HCT116 (cell line): ENCODE data around the gene RAPGEF2. TPM values are rescaled to one million over a fixed set of nuclear protein-coding genes. Genes with fewer than 3 reads are reported as not detected.

Experiments
- ATAC-seq: fragments of 200-7000 bp; cut with Tn5 transposase; 2 replicates; pipeline ENCODE4 v1.9.1; 2020; ENCODE audit warnings: mild to moderate bottlenecking, moderate library complexity
- BruUV-seq: library from RNA; stranded (reverse); fragments of 400-500 nt; replicated peaks from 2 replicates; lab custom pipeline; 2021; lab: Mats Ljungman, UMichigan
- CTCF ChIA-PET: fragments of 300-600 bp; sonication (Branson Sonifier 250); formaldehyde crosslinking; loops from one replicate; lab custom pipeline; 2021; ENCODE audit warnings: antibody characterized with exemption; lab: Charles Lee
- POLR2A ChIA-PET: fragments of 300-600, 350-600 bp; sonication (Branson Sonifier 250); formaldehyde crosslinking; loops from one replicate; lab custom pipeline; 2021; ENCODE audit warnings: antibody characterized with exemption; lab: Charles Lee
- RAD21 ChIA-PET, 2 experiments: fragments of 300-600 bp; sonication (Branson Sonifier 250); formaldehyde crosslinking; loops; one replicate each; lab custom pipeline; 2023; ENCODE audit warnings: low total read pairs in 2 of 2; ENCODE audit not compliant: uncharacterized antibody in 2 of 2, unreplicated experiment in 2 of 2, low non-redundant PET in 1 of 2; lab: Charles Lee
- DNase-seq: peaks from one replicate; pipeline ENCODE4 v3.0.0-alpha.2; 2010; ENCODE audit warnings: low read depth, low spot score
- H2AFZ ChIP-seq: fragments of 200-600 bp; shearing (Covaris generic), sonication (generic); 2 replicates; pipeline ENCODE4 v1.6.1; 2017; ENCODE audit warnings: low read depth, mixed run types, mixed read lengths, antibody characterized with exemption, low read length; ENCODE audit not compliant: poor library complexity, severe bottlenecking
- H3K27ac ChIP-seq: 2 replicates; pipeline ENCODE4 v1.5.1; 2012; ENCODE audit warnings: low read depth, low read length
- H3K27me3 ChIP-seq: fragments of 200-600 bp; sonication (generic); 2 replicates; pipeline ENCODE4 v1.6.1; 2016; ENCODE audit warnings: mixed run types, low read length, mixed read lengths; ENCODE audit not compliant: insufficient read depth
- H3K36me3 ChIP-seq, 2 experiments: fragments of 200-500 bp in 1 of 2; fragments of 200-600 bp in 1 of 2; sonication (Bioruptor generic) in 1 of 2; sonication (generic) in 1 of 2; 2 replicates each; pipeline versions ENCODE4 v1.5.1 to v1.6.1; 2014 to 2016; ENCODE audit warnings: low read length in 2 of 2, inconsistent platforms in 1 of 2, mixed read lengths in 1 of 2, mixed run types in 1 of 2; ENCODE audit not compliant: insufficient read depth in 2 of 2, control insufficient read depth in 1 of 2
- H3K4me1 ChIP-seq, 2 experiments: fragments of 200-600 bp in 1 of 2; sonication (generic) in 1 of 2; 2 replicates each; pipeline versions ENCODE4 v1.5.1 to v1.6.1; 2012 to 2017; ENCODE audit warnings: low read length in 2 of 2, inconsistent platforms in 1 of 2, mild to moderate bottlenecking in 1 of 2, mixed read lengths in 1 of 2, mixed run types in 1 of 2, moderate library complexity in 1 of 2; ENCODE audit not compliant: insufficient read depth in 2 of 2, control insufficient read depth in 1 of 2
- H3K4me2 ChIP-seq: fragments of 200-600 bp; sonication (generic); 2 replicates; pipeline ENCODE4 v1.6.1; 2017; ENCODE audit warnings: mixed run types, low read length, mixed read lengths
- H3K4me3 ChIP-seq, 2 experiments: fragments of 200-600 bp in 1 of 2; sonication (generic) in 1 of 2; replicated peaks in 1 of 2; 2 replicates each; pipeline ENCODE4 v1.5.1; 2011 to 2016; ENCODE audit warnings: low read length in 2 of 2, control low read depth in 1 of 2, low read depth in 1 of 2, mild to moderate bottlenecking in 1 of 2, mixed read lengths in 1 of 2, mixed run types in 1 of 2
- H3K79me2 ChIP-seq: fragments of 200-600 bp; sonication (generic); 2 replicates; pipeline ENCODE4 v1.6.1; 2017; ENCODE audit warnings: mild to moderate bottlenecking, mixed run types, low read length, moderate library complexity, mixed read lengths; ENCODE audit not compliant: insufficient read depth
- H3K9ac ChIP-seq: fragments of 200-600 bp; sonication (generic); 2 replicates; pipeline ENCODE4 v1.6.1; 2016; ENCODE audit warnings: low read length, mixed read lengths
- H3K9me2 ChIP-seq: fragments of 200-600 bp; sonication (generic), shearing (Covaris generic); 2 replicates; pipeline ENCODE4 v1.6.1; 2017; ENCODE audit warnings: mixed run types, mild to moderate bottlenecking, moderate library complexity; ENCODE audit not compliant: insufficient read depth
- H3K9me3 ChIP-seq, 2 experiments: fragments of 200-500 bp in 1 of 2; fragments of 200-600 bp in 1 of 2; sonication (Bioruptor generic) in 1 of 2; sonication (generic) in 1 of 2; 2 replicates each; pipeline ENCODE4 v1.6.1; 2014 to 2017; ENCODE audit warnings: low read length in 2 of 2, mixed read lengths in 2 of 2, inconsistent platforms in 1 of 2, low read depth in 1 of 2, mild to moderate bottlenecking in 1 of 2, mixed run types in 1 of 2, moderate library complexity in 1 of 2; ENCODE audit not compliant: control insufficient read depth in 1 of 2, insufficient read depth in 1 of 2
- H4K20me1 ChIP-seq: fragments of 200-600 bp; sonication (generic), shearing (Covaris generic); 2 replicates; pipeline ENCODE4 v1.6.1; 2017; ENCODE audit warnings: mixed run types, mild to moderate bottlenecking, moderate library complexity; ENCODE audit not compliant: insufficient read depth
- CBX3 ChIP-seq: IDR thresholded peaks from 2 replicates; pipeline ENCODE4 v1.6.1; 2012; ENCODE audit warnings: low read depth
- ELF1 ChIP-seq: IDR thresholded peaks from 2 replicates; pipeline ENCODE4 v1.6.1; 2012; ENCODE audit warnings: low read depth, borderline replicate concordance
- EZH2 ChIP-seq: fragments of 200-600 bp; sonication (generic); IDR thresholded peaks from 2 replicates; pipeline ENCODE4 v1.6.1; 2017; ENCODE audit warnings: antibody characterized with exemption, mixed run types
- EZH2phosphoT487 ChIP-seq: fragments of 200-600 bp; IDR thresholded peaks from 2 replicates; pipeline ENCODE4 v1.6.1; 2018; ENCODE audit warnings: antibody characterized with exemption, borderline replicate concordance
- FOSL1 ChIP-seq: IDR thresholded peaks from 2 replicates; pipeline ENCODE4 v1.6.1; 2012; ENCODE audit warnings: low read depth
- JUND ChIP-seq: IDR thresholded peaks from 2 replicates; pipeline ENCODE4 v1.6.1; 2012
- POLR2AphosphoS5 ChIP-seq: IDR thresholded peaks from 2 replicates; pipeline ENCODE4 v1.6.1; 2011; ENCODE audit warnings: mild to moderate bottlenecking, low read depth, low read length, moderate library complexity
- RAD21 ChIP-seq: IDR thresholded peaks from 2 replicates; pipeline ENCODE4 v1.6.1; 2012; ENCODE audit warnings: low read depth, mild to moderate bottlenecking
- SRF ChIP-seq: IDR thresholded peaks from 2 replicates; pipeline ENCODE4 v1.6.1; 2012; ENCODE audit warnings: low read depth
- YY1 ChIP-seq: IDR thresholded peaks from 2 replicates; pipeline ENCODE4 v1.6.1; 2011; ENCODE audit warnings: low read length, low read depth, moderate library complexity, mild to moderate bottlenecking; ENCODE audit not compliant: insufficient replicate concordance; ENCODE audit errors: extremely low read depth
- ZFX ChIP-seq: fragments of 450-650 bp; IDR thresholded peaks from 2 replicates; pipeline ENCODE4 v1.6.1; 2017
- ZNF274 ChIP-seq: fragments of 200-500 bp; sonication (Bioruptor generic); IDR thresholded peaks from 2 replicates; pipeline ENCODE4 v1.6.1; 2014; ENCODE audit warnings: mild to moderate bottlenecking, low read depth, low read length, inconsistent platforms
- intact Hi-C: fragments of 100-400 bp; cut with micrococcal nuclease; formaldehyde crosslinking; loops from 2 replicates; pipeline ENCODE4 v1.10.0; 2022
- total RNA-seq: library from RNA; stranded (reverse); gene quantifications from one replicate; pipeline ENCODE4 v1.2.1, GENCODE V29; 2021; ENCODE audit not compliant: unreplicated experiment
- TF ChIP-seq, protein P1 (sequence below): IDR thresholded peaks from 2 replicates; pipeline ENCODE4 v1.6.1; 2012
- TF ChIP-seq, protein P2 (sequence below): IDR thresholded peaks from 2 replicates; pipeline ENCODE4 v1.6.1; 2012
- TF ChIP-seq, protein P3 (sequence below), 3 experiments: fragments of 200-600 bp in 1 of 3; sonication (generic) in 1 of 3; IDR thresholded peaks in 2 of 3; conservative IDR thresholded peaks in 1 of 3; 2 replicates each; pipeline ENCODE4 v1.5.1; 2012 to 2017; ENCODE audit warnings: low read depth in 2 of 3, low read length in 2 of 3, antibody characterized with exemption in 1 of 3, borderline replicate concordance in 1 of 3, control low read depth in 1 of 3, mild to moderate bottlenecking in 1 of 3, mixed read lengths in 1 of 3, mixed run types in 1 of 3, moderate library complexity in 1 of 3; ENCODE audit not compliant: insufficient read depth in 1 of 3

Gene RAPGEF2
- total RNA-seq, 1 experiment from 2014 or later: 21.2 TPM

DNA sequence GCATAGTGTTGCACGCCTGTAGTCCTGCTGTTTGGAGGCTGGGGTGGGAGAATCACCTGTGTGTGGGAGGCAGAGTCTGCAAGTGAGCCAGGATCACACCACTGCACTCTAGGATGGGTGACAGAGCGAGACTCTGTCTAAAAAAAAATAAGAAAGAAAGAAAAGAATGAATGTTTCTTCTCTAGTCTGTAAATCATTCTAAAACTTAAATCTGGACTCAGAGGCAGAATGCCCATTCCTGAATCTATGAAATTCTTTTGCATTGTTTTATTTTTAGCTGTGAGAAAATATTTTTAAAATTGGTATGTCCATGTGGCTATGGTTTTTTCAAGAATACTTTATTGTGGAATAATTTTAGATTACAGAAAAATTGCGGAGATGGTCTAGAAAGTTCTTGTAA lies 49.3 kb downstream of the RAPGEF2 start:
- ATAC-seq: no peak
- no peaks in the 10 kb centered on the region for H3K9me2 ChIP-seq
- POLR2A ChIA-PET: no interaction called here

DNA sequence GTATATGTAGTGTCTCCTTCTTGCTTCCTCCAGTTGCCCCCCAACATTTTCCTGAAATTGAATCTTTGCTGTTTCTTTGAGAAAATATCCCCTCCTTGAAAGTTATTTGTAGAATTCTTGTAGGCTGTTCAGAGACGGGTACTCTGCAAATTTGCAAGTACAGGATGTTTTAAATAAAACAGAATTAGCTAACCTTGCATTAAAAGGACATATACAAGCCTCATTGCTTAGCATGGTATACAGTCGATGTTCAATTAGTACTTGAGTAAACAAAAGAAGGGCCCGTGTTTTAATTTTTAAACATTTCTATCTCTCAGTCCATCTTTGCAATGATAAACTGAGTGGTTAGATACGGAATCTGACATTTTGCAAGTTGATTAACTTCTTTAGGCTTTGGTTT lies 50.8 kb downstream of the RAPGEF2 start:
- intact Hi-C loops: no loop called here
- CTCF ChIA-PET: no interaction called here
- H3K27me3 ChIP-seq: no peaks in the 10 kb centered on the region
- H2AFZ ChIP-seq: no peak overlapping the region
- DNase-seq (no peak), ATAC-seq (no peak)
- no TSS peak for BruUV-seq
- H3K36me3 ChIP-seq: no peaks in the 10 kb centered on the region
- H3K9ac ChIP-seq: no peak overlapping the region
- no peaks in the 10 kb centered on the region for H4K20me1 ChIP-seq
- no peak overlapping the region for H3K4me3 ChIP-seq
- RAD21 ChIA-PET: no interaction called here
- no peaks in the 10 kb centered on the region for H3K9me3 ChIP-seq
- no peaks in the 10 kb centered on the region for H3K9me2 ChIP-seq
- POLR2A ChIA-PET: no interaction called here
- H3K4me2 ChIP-seq: no peak overlapping the region
- TF ChIP-seq CBX3: no peak
- TF ChIP-seq POLR2AphosphoS5: no peak
- TF ChIP-seq, protein P1, sequence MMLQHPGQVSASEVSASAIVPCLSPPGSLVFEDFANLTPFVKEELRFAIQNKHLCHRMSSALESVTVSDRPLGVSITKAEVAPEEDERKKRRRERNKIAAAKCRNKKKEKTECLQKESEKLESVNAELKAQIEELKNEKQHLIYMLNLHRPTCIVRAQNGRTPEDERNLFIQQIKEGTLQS: no peak
- no peak for TF ChIP-seq YY1
- TF ChIP-seq, protein P2, sequence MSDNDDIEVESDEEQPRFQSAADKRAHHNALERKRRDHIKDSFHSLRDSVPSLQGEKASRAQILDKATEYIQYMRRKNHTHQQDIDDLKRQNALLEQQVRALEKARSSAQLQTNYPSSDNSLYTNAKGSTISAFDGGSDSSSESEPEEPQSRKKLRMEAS: no peak
- no peak for TF ChIP-seq ELF1
- TF ChIP-seq, all 23 proteins: peak for 0
- H3K4me1 ChIP-seq: no peaks in the 10 kb centered on the region
- no peak overlapping the region for H3K27ac ChIP-seq
- no peaks in the 10 kb centered on the region; the same call in 1 of the 2 replicates for H3K79me2 ChIP-seq

More for the DNA sequence above, 49.3 kb downstream of the RAPGEF2 start:
- Histone ChIP-seq H3K4me1 (no peaks in the 10 kb centered on the region), H4K20me1 (no peaks in the 10 kb centered on the region), H3K9ac (no peak overlapping the region), H3K27ac (no peak overlapping the region), H3K79me2 (no peaks in the 10 kb centered on the region; the same call in 1 of the 2 replicates), H3K27me3 (no peaks in the 10 kb centered on the region), H3K9me3 (no peaks in the 10 kb centered on the region), H3K4me3 (no peak overlapping the region), H2AFZ (no peak overlapping the region), H3K4me2 (no peak overlapping the region), H3K36me3 (no peaks in the 10 kb centered on the region)
- ChIA-PET CTCF (interaction anchor here (0.6 kb wide), 1 partner anchor 12 kb away, joined by 3 read pairs; no protein-coding TSS in a partner anchor), RAD21 (no interaction called here)
- no peak for TF ChIP-seq EZH2phosphoT487
- TF ChIP-seq, protein P3, sequence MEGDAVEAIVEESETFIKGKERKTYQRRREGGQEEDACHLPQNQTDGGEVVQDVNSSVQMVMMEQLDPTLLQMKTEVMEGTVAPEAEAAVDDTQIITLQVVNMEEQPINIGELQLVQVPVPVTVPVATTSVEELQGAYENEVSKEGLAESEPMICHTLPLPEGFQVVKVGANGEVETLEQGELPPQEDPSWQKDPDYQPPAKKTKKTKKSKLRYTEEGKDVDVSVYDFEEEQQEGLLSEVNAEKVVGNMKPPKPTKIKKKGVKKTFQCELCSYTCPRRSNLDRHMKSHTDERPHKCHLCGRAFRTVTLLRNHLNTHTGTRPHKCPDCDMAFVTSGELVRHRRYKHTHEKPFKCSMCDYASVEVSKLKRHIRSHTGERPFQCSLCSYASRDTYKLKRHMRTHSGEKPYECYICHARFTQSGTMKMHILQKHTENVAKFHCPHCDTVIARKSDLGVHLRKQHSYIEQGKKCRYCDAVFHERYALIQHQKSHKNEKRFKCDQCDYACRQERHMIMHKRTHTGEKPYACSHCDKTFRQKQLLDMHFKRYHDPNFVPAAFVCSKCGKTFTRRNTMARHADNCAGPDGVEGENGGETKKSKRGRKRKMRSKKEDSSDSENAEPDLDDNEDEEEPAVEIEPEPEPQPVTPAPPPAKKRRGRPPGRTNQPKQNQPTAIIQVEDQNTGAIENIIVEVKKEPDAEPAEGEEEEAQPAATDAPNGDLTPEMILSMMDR (IDR thresholded peaks at IDR 0.05 in 2 of 3, conservative IDR thresholded peaks at IDR 0.05 in 1 of 3; ENCODE audit: borderline replicate concordance in 1 of 3, insufficient read depth in 1 of 3, low read depth in 2 of 3, low read length in 2 of 3): no peak
- no peak for TF ChIP-seq ZNF274
- no peak for TF ChIP-seq RAD21
- TF ChIP-seq ZFX: no peak
- TF ChIP-seq FOSL1: no peak
- no peak for TF ChIP-seq EZH2
- no peak for TF ChIP-seq SRF
- no peak for TF ChIP-seq JUND
- TF ChIP-seq YY1: no peak
- intact Hi-C loops: no loop called here
- no TSS peak for BruUV-seq
- DNase-seq: no peak
